DOHH2 (cell line): Measurements from ENCODE around the gene CES4A.

Experiments used
- CTCF ChIP-seq: fragments of 200-600 bp; sonication (generic); IDR thresholded peaks from one replicate; pipeline ENCODE4 v1.5.1; 2014; ENCODE audit warnings: antibody characterized with exemption, mild to moderate bottlenecking, low read depth, low read length; ENCODE audit not compliant: poor library complexity, severe bottlenecking
- EZH2phosphoT487 ChIP-seq: fragments of 200-600 bp; sonication (generic); IDR thresholded peaks from 2 replicates; pipeline ENCODE4 v1.6.1; 2017; ENCODE audit warnings: borderline replicate concordance, mild to moderate bottlenecking, antibody characterized with exemption, low read length, moderate library complexity, mixed read lengths

DNA sequence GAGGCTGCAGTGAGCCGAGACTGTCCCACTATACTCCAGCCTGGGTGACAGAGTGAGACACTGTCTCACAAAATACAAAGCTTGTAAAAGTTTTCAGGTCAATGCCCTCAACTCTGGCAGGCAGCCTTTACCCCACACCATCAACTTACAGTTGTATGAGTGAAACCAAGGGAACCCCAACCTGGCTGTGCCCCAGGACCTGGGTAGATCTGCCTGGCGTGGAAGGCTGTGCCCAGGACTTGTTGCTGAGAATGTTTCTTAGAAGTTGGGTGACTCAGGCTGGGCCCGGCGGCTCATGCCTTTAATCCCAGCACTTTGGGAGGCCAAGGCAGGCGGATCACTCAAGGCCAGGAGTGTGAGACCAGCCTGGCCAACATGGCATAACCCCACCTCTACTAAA, 19.5 kb upstream of the CES4A start:
- TF ChIP-seq CTCF: no peak
- no peak for TF ChIP-seq EZH2phosphoT487
